ENCODE results near the gene LARP1B.
"Not testable (repeated sequence)": the region's sequence is repeated elsewhere in the genome, so short reads cannot be mapped to it uniquely, and the experiment has no call there.

Gene LARP1B

DNA sequence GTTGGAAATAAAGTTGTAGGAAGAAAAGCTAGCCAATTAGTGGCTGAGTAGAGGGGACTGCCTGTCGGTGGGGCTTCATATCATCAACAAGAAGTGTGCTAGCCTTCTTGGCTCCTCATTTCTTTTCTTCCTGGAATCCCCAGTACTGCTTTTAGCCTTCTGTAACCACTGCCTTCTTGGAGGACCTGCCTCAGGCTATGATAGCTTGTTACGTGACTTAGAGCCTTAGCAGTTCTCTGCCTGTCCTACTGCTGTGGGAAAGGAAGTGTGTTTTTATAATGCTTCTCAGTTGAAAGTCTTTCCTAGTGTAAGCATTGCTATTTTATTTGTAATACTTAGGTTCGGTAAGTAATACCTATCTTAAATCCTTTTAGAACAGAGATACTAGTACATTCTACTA, 61.9 kb downstream of the LARP1B start:
- in situ Hi-C loops (cut with HindIII; ENCODE audit: low pct_ligation_motif_present, low pct_unique_long_range_greater_than_20kb, low sequenced_read_pairs), result no loop called here
- DNase-seq, result no peak

DNA sequence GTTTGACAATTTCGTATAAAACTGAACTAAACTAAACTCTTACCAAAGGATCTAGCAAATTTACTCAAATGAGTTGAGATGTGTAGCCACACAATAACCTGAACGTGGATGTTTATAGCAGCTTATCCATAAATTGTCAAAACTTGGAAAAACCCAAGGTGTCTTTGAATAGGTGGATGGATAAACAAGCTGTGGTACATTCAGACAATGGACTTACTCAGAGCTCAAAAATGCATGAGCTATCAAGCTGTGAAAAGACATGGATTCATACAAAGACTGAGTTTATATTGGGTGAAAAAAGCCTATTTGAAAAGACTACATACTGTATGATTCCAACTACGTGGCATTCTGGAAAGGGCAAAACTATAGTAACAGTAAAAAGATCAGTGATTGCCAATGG, 69.5 kb downstream of the LARP1B start:
- in situ Hi-C loops (cut with HindIII; ENCODE audit: low pct_ligation_motif_present, low pct_unique_long_range_greater_than_20kb, low sequenced_read_pairs), result no loop called here
- DNase-seq, result no peak

DNA sequence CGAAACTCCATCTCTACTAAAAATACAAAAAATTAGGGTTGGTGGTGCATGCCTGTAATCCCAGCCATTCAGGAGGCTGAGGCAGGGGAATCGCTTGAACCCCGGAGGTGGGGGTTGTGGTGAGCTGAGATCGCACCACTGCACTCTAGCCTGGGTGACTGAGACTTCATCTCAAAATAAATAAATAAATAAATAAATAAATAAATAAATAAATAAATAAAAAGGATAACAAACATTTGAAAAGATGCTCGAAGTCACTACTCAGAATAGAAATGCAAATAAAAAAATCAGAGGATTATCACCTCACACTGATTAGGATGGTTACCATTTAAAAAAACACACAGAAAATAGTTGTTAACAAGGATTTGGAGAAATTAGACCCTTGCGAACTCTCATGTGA, 73.8 kb downstream of the LARP1B start:
- DNase-seq, result no peak
- in situ Hi-C loops (cut with HindIII; ENCODE audit: low pct_ligation_motif_present, low pct_unique_long_range_greater_than_20kb, low sequenced_read_pairs), result no loop called here

DNA sequence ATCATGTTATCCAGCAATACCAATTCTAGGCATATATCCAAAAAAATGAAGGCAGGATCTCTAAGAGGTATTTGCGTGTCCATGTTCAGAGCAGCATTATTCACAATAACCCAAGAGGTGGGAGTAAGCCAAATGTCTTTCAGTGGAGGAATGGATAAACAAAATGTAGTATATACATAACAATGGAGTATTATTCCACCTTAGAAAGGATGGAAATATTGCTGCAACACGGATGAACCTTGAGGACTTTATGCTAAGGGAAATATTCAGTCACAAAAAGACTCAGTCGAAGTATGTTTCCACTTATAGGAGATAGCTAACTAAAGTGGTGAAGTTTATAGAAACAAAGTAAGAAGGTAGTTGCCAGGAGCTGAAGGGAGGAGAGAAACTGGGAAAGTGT, 74.3 kb downstream of the LARP1B start:
- in situ Hi-C loops (cut with HindIII; ENCODE audit: low pct_ligation_motif_present, low pct_unique_long_range_greater_than_20kb, low sequenced_read_pairs), result no loop called here
- no peak for DNase-seq

DNA sequence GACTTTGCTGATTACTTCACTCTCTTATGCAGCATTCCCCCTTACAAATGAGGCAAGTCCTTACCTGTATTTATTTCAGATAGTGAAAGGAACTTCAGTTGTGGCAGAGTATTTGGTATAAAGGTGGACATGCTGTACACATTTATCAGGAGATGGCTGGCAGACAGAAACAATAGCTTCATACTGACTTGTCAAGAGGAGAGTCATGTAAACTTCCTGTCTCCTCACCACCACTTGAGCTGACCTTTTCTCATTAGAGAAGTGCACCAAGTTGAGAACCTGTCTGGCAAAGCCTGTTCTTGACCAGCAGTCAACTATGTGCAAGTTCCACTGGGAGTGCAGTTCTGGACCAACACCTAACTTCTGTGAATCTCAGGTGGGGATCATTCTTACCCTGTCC, 80.8 kb downstream of the LARP1B start:
- in situ Hi-C loops (cut with HindIII; ENCODE audit: low pct_ligation_motif_present, low pct_unique_long_range_greater_than_20kb, low sequenced_read_pairs), result no loop called here
- DNase-seq, result no peak

- in situ Hi-C loops (cut with HindIII; ENCODE audit: low pct_ligation_motif_present, low pct_unique_long_range_greater_than_20kb, low sequenced_read_pairs), result no loop called here
Measured at GRCh38 chr4:128145727-128146126, 84.6 kb downstream of the LARP1B start.

DNA sequence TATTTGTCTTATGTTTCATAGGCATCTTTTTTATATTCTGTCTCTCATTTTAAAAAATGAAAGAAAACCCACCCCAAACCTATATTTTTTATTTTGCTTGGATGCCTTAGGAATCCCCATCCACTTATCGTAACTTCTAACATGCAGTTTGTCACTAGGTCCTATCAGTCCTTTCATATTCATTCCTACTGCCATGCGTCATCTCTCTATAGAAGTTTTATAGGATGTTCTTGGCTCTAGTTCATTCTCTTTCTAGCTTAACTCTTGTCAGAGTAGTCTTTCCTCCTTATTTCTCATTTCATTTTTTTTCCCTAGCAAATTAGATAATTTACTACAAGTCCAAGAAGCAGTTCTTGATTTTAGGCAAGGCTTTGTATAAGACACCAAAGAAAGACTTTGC, 92.7 kb downstream of the LARP1B start:
- in situ Hi-C loops (cut with HindIII; ENCODE audit: low pct_ligation_motif_present, low pct_unique_long_range_greater_than_20kb, low sequenced_read_pairs), result no loop called here
- no peak for DNase-seq

More at GRCh38 chr4:128145727-128146126, 84.6 kb downstream of the LARP1B start:
- no peak for DNase-seq

DNA sequence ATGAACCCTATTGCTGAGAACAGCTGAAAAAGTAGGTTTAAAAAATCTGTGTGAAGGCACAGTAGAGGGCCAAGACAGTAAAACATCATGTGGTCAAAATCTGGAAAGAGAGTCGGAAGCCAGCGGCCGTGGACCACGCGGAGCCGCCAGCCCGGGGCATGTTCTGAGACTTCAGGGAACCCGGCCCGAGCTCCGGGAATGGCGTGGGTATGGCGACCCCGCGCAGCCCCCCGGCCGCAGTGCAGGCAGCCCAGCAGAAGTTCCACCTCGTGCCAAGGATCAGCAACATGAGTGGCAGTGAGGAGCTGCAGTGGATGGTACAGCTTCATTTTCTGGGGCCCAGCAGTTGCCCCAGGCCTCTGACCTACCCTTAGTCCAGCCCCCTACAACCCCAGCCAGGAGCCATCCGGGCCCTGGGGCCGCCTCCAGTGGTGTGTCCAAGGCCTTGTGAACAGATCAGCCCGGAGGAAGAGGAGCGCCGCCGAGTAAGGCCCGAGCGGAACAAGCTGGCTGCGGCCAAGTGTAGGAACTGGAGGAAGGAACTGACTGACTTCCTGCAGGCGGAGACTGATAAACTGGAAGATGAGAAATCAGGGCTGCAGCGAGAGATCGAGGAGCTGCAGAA, 94.2 kb downstream of the LARP1B start:
- no peak for DNase-seq
- in situ Hi-C loops (cut with HindIII; ENCODE audit: low pct_ligation_motif_present, low pct_unique_long_range_greater_than_20kb, low sequenced_read_pairs), result no loop called here

DNA sequence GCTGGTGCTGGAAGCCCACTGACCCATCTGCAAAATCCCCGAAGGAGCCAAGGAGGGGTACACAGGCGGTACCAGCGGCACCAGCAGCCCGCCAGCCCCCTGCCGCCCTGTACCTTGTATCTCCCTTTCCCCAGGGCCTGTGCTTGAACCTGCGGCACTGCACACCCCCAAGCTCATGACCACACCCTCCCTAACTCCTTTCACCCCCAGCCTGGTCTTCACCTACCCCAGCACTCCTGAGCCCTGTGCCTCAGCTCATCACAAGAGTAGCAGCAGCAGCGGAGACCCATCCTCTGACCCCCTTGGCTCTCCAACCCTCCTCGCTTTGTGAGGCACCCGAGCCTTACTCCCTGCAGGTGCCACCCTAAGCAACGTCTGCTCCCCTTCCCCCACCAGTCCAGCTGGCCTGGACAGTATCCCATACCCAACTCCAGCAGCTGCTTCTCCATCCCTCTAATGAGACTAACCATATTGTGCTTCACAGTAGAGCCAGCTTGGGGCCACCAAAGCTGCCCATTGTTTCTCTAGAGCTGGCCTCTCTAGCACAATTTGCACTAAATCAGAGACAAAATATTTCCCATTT, 94.9 kb downstream of the LARP1B start:
- in situ Hi-C loops (cut with HindIII; ENCODE audit: low pct_ligation_motif_present, low pct_unique_long_range_greater_than_20kb, low sequenced_read_pairs), result no loop called here
- DNase-seq, result no peak

DNA sequence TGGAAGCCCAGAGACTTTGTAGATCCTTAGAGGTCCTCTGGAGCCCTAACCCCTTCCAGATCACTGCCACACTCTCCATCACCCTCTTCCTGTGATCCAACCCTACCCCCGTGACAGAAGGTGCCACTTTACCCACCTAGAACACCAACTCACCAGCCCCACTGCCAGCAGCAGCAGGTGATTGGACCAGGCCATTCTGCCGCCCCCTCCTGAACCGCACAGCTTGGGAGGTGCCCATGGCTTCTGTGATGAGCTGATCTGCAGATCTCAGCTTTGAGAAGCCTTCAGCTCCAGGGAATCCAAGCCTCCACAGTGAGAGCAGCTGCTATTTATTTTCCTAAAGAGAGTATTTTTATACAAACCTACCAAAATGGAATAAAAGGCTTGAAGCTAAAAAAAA, 95.4 kb downstream of the LARP1B start:
- DNase-seq; in situ Hi-C loops (cut with HindIII; ENCODE audit: low pct_ligation_motif_present, low pct_unique_long_range_greater_than_20kb, low sequenced_read_pairs): not testable (repeated sequence)

DNA sequence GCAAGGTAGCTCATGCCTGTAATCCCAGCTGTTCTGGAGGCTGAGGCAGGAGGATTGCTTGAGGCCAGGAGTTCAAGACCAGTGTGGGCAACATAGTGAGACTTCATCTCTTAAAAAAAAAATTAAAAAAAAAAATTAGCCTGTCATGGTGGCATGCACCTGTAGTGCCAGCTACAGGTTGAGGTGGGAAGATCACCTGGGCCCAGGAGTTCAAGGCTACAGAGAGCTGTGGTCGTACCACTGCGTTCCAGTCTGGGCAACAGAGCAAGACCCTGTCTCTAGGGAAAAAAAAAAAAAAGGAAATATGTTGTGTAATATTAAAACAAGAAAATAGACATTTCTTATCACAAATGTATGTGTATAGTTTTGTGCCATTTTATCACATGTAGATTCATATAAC, 97.8 kb downstream of the LARP1B start:
- DNase-seq, result no peak
- in situ Hi-C loops (cut with HindIII; ENCODE audit: low pct_ligation_motif_present, low pct_unique_long_range_greater_than_20kb, low sequenced_read_pairs), result no loop called here

DNA sequence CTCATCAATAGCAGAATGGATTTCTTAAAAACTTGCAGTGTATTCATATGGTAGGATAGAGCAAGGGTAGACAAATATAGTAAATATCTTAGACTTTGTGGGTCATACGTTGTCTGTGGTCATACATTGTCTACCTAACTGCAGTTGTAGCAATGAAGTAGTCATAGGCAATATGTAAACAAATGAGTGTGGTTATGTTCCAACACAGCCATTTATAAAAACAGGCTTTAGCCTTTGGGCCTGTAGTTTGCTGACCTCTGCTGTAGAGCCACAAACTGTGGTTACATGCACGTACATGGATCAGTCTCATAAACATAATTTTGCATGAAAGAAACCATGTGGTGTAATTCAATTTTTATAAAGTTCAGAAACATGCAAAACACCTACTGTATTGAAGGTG, 98.9 kb downstream of the LARP1B start:
- DNase-seq, result no peak
- in situ Hi-C loops (cut with HindIII; ENCODE audit: low pct_ligation_motif_present, low pct_unique_long_range_greater_than_20kb, low sequenced_read_pairs), result no loop called here

DNA sequence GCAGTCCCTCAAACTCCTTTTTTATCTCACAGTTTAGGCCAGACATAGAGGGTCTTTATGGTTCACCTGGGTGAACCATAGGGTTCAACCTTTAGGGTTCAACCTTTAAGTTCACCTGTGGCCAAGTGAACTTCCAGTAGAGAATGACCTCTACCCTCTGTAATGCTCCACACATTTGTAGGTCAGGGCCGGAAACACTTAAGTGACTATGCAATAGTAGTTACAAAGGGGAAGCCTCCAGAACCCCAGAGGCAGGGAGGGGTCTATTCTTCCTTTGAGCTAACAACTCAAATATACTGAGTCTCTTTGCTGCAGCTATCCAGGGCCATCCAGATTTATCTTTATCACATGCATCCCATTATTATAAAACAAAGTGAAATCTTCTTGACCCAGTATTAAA, 100.0 kb downstream of the LARP1B start:
- no peak for DNase-seq
- in situ Hi-C loops (cut with HindIII; ENCODE audit: low pct_ligation_motif_present, low pct_unique_long_range_greater_than_20kb, low sequenced_read_pairs), result no loop called here

GRCh38 chr4:128162434-128162833, 101.3 kb downstream of the LARP1B start:
- in situ Hi-C loops (cut with HindIII; ENCODE audit: low pct_ligation_motif_present, low pct_unique_long_range_greater_than_20kb, low sequenced_read_pairs), result no loop called here
- DNase-seq, result no peak

- in situ Hi-C loops (cut with HindIII; ENCODE audit: low pct_ligation_motif_present, low pct_unique_long_range_greater_than_20kb, low sequenced_read_pairs), result no loop called here
- peak; percentile 73 for DNase-seq
Measured at GRCh38 chr4:128163177-128164117, 102.3 kb downstream of the LARP1B start.

DNA sequence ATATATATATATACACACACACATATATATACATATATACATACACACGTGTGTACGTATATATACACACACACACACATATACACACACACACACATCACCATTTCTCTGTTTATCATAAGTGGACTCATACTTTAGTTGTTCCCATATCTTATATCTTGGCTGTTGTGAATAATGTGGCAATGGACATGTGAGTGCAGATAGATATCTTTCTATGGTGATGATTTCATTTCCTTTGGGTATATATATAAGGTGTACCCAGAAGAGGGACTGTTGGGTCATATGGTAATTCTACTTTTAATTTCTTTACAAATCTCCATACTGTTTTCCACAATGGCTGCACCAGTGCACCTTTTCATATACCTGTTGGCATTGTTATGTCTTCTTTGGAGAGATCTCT, 105.9 kb downstream of the LARP1B start:
- DNase-seq, result no peak
- in situ Hi-C loops (cut with HindIII; ENCODE audit: low pct_ligation_motif_present, low pct_unique_long_range_greater_than_20kb, low sequenced_read_pairs), result no loop called here

DNA sequence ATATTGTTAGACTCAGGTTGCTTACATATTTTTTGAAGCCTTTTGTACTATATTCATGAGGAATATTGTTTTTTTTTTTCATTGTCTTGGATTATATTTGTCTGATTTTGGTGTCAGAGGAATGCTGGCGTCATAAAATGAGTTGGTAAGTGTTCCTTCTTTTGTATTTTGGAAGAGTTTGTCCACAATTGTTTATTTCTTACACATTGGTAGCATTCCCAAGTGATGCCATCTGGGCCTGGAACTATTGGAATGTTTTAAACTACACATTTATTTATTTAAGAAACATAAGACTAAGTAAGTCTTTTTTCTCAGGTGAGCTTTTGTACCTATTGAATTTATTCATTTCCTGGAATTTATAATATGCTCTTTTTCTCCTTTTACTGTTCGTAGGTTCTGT, 107.6 kb downstream of the LARP1B start:
- in situ Hi-C loops (cut with HindIII; ENCODE audit: low pct_ligation_motif_present, low pct_unique_long_range_greater_than_20kb, low sequenced_read_pairs), result no loop called here

GRCh38 chr4:128169245-128169644, 108.1 kb downstream of the LARP1B start:
- DNase-seq, result no peak
- in situ Hi-C loops (cut with HindIII; ENCODE audit: low pct_ligation_motif_present, low pct_unique_long_range_greater_than_20kb, low sequenced_read_pairs), result no loop called here

More for the DNA sequence above, 107.6 kb downstream of the LARP1B start:
- no peak for DNase-seq

GRCh38 chr4:128176643-128177042, 115.5 kb downstream of the LARP1B start:
- in situ Hi-C loops (cut with HindIII; ENCODE audit: low pct_ligation_motif_present, low pct_unique_long_range_greater_than_20kb, low sequenced_read_pairs), result no loop called here
- DNase-seq, result no peak

DNA sequence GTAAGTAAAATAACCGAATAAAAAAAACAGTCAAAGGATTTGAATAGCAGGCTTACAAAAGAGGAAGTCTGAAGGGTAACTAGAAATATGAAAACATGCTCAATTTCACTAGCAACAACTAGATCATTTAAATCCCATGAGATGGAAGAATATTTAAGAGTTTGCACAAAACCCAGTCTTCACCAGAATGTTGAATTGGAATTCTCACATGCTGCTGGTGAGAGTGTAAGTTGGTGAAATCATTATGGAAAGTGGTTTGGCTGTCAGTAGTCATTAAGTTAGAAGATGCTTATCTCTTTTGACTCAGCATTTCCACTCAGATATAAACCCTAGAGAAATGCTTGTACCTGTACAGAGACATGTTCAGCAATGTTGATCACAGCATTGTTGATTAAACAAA, 116.4 kb downstream of the LARP1B start:
- in situ Hi-C loops (cut with HindIII; ENCODE audit: low pct_ligation_motif_present, low pct_unique_long_range_greater_than_20kb, low sequenced_read_pairs), result no loop called here
- no peak for DNase-seq

Data from ACHN (cell line).